Left cardiac atrium (tissue), 4 donors: ENCODE measurements around the gene BSN. TPM values are rescaled to one million over a fixed set of nuclear protein-coding genes. Genes with fewer than 3 reads are reported as not detected.

Source experiments
- ATAC-seq, 2 donors: fragments of 200-7000 bp; cut with Tn5 transposase; one replicate each; pipeline ENCODE4 v1.9.1; 2020; ENCODE audit warnings: mild to moderate bottlenecking in 2 of 2, moderate library complexity in 2 of 2
- DNase-seq: peaks from one replicate; pipeline ENCODE4 v3.0.0-alpha.2; 2020
- intact Hi-C, 2 donors: fragments of 100-400 bp; cut with DNase I; formaldehyde crosslinking; loops; one replicate each; pipeline versions ENCODE4 v1.14.1 to v1.15.1; 2022 to 2023
- total RNA-seq, 2 donors: library from RNA; stranded (reverse); fragmentation: NEBNext Ultra II Directional; extraction: Animal tissue kit (Norgen Biotek cat#: 25700); gene quantifications; one replicate each; pipeline ENCODE4 v1.2.1, GENCODE V29; 2021
- donor health status: DM: no; HTN: yes; CAD: no.
- donor health status: DM: no; HTN: yes; CAD: no; lungs with severe emphysema.
- donor health status: DM: yes; HTN: yes; CAD: no.
- donor health status: Dilated cardiomyopathy.

BSN gene
- total RNA-seq, 2 donors from 2014 or later: 0.27 to 0.39 TPM

DNA sequence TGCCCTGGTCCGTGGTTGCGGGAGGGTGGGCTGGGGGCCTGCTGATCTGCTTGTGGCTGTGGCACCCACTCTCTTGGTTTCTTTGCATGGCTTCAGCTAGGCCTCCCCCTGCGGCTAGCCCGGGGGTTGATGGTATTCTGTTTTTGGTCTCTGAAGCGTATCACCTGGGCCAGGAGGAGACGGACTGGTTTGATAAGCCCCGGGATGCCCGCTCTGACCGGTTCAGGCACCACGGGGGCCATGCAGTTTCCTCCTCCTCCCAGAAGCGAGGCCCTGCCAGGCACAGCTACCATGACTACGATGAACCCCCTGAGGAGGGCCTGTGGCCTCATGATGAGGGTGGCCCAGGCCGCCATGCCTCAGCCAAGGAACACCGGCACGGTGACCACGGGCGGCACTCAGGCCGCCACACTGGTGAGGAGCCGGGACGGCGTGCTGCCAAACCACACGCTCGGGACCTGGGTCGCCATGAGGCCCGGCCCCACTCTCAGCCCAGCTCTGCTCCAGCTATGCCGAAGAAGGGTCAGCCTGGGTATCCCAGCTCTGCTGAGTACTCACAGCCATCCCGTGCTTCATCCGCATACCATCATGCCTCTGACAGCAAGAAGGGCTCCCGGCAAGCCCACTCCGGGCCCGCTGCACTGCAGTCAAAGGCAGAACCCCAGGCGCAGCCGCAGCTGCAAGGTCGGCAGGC lies 108.6 kb downstream of the BSN start:
- no peak for ATAC-seq
- intact Hi-C loops: no loop called here
- no peak for DNase-seq

DNA sequence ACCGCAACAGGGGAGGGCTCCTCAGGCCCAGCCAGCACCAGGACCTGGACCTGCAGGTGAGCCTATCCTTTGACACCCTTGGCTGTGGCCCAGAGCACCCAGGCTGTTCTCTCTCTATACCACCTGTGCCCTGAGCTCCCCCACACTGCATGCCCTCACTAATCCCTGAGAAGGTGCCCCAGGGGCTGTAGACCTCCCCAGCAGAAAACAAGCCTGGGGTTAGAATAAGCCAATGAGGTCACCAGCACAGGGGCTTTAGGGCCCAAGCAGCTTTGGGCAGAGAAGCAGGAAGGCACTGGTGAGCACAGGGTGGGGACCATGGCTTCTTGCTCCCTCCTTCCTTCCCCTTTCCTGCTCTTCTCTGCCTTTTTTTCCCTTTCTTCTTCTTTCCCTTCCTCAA lies 109.6 kb downstream of the BSN start:
- no peak for ATAC-seq
- intact Hi-C loops: no loop called here
- no peak for DNase-seq

DNA sequence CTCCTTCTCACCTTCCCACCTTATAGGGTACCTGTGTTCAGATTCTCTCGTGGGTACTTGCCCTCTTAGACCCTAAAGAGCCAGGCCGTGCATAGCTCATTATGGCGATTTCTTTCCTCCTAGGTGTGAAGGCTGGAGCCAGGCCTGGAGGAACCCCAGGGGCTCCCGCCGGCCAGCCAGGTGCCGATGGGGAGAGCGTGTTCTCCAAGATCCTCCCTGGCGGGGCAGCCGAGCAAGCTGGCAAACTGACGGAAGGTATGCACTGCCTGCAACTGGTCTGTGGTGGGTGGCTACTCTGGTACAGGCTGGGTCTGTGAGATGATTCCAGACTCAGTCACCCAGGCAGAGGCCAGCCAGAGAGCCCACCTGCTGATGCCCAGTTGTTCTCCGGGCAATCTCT lies 110.0 kb downstream of the BSN start:
- intact Hi-C loops: no loop called here
- ATAC-seq (no peak), DNase-seq (no peak)

GRCh38 chr3:49665822-49666519 lies 111.7 kb downstream of the BSN start:
- intact Hi-C loops: loop anchor here in 1 of 2 donors (5.0 kb wide), 1 partner anchor 124 kb away; no protein-coding TSS in a partner anchor
- no peak for DNase-seq
- ATAC-seq: no peak

GRCh38 chr3:49666592-49666991 lies 112.3 kb downstream of the BSN start:
- ATAC-seq (no peak), DNase-seq (no peak)
- intact Hi-C loops: loop anchor here in 1 of 2 donors (5.0 kb wide), 1 partner anchor 124 kb away; no protein-coding TSS in a partner anchor

GRCh38 chr3:49667701-49668413 lies 113.6 kb downstream of the BSN start:
- ATAC-seq (no peak), DNase-seq (no peak)
- intact Hi-C loops: loop anchor here in 1 of 2 donors (5.0 kb wide), 1 partner anchor 126 kb away; no protein-coding TSS in a partner anchor

- intact Hi-C loops: loop anchor here in 1 of 2 donors (5.0 kb wide), 1 partner anchor 126 kb away; no protein-coding TSS in a partner anchor
- DNase-seq (no peak), ATAC-seq (no peak)
These were observed 114.1 kb downstream of the BSN start for GRCh38 chr3:49668414-49668797.

DNA sequence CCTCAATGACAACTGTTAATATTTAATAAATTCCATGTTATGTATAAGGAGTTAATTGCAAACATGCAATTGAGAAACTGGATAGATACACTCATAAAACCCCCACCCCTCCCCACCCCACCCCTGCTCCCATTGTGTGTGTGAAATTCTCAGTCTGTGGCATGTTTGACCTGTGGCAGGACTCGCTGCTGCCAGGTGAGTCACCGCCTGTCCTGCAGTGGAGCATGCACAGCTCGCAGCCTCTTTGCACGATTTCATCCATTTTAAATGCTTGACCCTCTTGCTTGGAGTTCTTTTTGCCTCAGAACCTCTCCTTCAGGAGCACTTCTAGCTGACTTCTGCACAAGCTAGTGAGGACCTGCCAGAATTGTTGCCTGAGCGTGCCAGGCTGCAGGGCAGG lies 114.6 kb downstream of the BSN start:
- intact Hi-C loops: loop anchor here in 1 of 2 donors (5.0 kb wide), 1 partner anchor 127 kb away; no protein-coding TSS in a partner anchor
- DNase-seq (no peak), ATAC-seq (no peak)

GRCh38 chr3:49669352-49669751 lies 115.1 kb downstream of the BSN start:
- no peak for ATAC-seq
- intact Hi-C loops: loop anchor here in 1 of 2 donors (5.0 kb wide), 1 partner anchor 127 kb away; no protein-coding TSS in a partner anchor

DNA sequence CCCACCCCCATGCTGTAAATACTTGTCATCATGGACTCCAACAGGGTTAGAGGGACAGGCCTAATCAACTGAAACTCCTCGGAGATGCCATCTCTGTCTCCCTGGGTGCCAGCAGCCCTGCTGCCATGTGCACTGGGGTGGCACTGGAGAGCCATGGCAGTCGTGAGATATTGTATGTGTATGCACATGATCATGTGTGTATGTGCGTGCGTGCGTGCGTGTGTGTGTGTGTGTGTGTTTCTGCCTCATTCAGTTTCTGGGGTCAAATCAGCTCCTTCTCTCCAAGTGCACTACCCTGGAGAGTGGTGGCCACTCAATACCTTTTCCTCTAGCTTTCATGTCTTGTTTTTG lies 116.6 kb downstream of the BSN start:
- no peak for DNase-seq
- intact Hi-C loops: loop anchor here in 1 of 2 donors (1.0 kb wide), 1 partner anchor 132 kb away; no protein-coding TSS in a partner anchor

More at GRCh38 chr3:49669352-49669751, 115.1 kb downstream of the BSN start:
- DNase-seq: no peak

DNA sequence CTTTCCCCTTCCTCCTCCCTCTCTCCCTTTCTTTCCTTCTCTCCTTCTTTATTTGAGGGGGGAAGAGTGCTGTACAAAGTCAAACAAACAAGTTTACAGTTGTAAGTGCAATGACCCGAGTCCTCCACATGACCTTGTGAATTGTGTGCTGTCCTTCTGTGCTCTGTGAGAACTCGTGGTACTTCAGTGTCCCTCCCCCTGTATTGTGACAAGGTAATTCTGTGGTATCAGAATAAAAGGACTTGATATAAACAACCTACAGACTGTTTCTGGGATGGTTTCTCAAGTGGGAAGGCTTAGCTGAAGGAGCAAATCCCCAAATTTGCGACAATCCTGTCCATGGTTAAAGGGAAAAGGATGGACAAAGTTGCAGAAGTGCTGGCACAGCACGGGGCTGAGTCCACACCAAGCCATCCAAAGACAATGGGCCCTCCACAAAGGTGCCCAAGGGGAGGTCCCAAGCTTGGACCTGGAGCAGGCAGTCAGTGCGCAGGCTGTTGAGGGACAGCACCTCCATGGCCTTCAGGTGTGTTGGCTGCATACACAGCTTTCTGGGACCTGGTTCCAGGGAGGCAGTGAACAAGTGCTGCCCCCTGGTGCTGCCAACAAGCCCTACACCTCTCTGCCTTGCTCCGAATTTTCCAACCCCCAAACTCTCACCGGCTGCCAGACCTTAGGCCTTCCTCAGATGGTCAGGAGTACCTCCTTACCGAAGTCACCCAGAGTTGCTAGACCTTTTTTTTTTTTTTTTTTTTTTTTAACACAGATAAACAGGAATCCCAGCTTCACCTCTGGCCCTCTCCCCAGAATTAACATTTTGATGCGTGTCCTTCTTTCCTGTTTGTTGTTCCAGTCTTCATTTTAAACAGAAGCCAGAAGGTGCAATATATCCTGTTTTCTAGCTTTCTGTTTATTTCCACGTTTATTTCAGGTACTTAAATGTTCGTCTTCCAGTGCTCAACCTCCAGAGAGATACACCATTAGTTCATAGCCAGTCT lies 117.3 kb downstream of the BSN start:
- intact Hi-C loops: loop anchor here in 1 of 2 donors (1.0 kb wide), 1 partner anchor 132 kb away; no protein-coding TSS in a partner anchor
- peak; percentile 65 for DNase-seq
- ATAC-seq: peak in 1 of 2 donors; percentile 2

More for the DNA sequence above, 116.6 kb downstream of the BSN start:
- ATAC-seq: no peak

GRCh38 chr3:49673121-49673714 lies 118.9 kb downstream of the BSN start:
- DNase-seq: no peak
- ATAC-seq: no peak
- intact Hi-C loops: no loop called here

GRCh38 chr3:49673715-49674496 lies 119.6 kb downstream of the BSN start, which contains the start of gene APEH:
TSS of gene APEH (plus strand) at chr3:49674351. CDS start at chr3:49674402, 51 bp downstream.
- intact Hi-C loops: no loop called here
- DNase-seq (peak; percentile 99), ATAC-seq (peak; percentile 95 to 96)

GRCh38 chr3:49674497-49674983 lies 120.3 kb downstream of the BSN start:
- intact Hi-C loops: no loop called here
- peak; percentile 34 to 35 for ATAC-seq

GRCh38 chr3:49675912-49676311 lies 121.6 kb downstream of the BSN start:
- intact Hi-C loops: no loop called here
- ATAC-seq (no peak), DNase-seq (no peak)

More at GRCh38 chr3:49674497-49674983, 120.3 kb downstream of the BSN start:
- DNase-seq: no peak

DNA sequence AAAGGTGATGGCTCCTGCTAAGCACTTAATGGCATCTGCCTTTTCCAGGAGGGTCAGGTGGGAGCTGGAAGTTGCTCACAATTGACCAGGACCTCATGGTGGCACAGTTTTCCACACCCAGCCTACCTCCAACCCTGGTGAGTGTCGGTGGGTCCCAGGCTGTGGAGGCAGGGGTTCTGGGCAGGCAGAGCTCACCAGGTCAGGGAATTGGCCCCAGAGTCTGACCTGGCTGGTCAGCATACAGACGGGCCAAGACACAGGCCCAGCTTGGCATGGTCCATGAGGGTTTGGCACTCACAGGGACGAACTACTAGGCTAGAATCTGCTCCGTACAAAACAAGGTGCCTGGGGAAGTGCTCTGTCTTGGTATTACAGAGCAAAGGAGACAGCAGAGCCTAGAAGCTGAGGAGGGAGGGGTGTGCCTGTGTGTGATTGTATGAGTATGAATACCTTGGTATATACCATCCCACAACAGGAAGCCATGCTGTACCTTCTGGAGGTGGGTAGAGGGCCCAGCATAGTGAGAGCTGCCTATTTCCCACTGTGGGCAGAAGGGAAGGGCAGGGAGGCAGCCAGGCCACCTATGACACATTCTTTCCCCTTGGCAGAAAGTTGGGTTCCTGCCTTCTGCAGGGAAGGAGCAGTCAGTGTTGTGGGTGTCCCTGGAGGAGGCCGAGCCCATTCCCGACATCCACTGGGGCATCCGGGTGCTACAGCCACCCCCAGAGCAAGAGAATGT lies 126.4 kb downstream of the BSN start:
- ATAC-seq (no peak), DNase-seq (no peak)
- intact Hi-C loops: no loop called here
